ENCODE results near the gene FAM184A. TPM values are rescaled to one million over a fixed set of nuclear protein-coding genes. Genes with fewer than 3 reads are reported as not detected.

Gene FAM184A
- total and polyA plus RNA-seq, 8 donors, result 13.3 to 120 (median 88.2) TPM

GRCh38 chr6:119030759-119031158 is 47.7 kb downstream of the FAM184A start:
- no peaks in the 10 kb centered on the region for H3K9me3 ChIP-seq
- H3K27me3 ChIP-seq, result no peaks in the 10 kb centered on the region
- TF ChIP-seq CTCF (IDR thresholded peaks at IDR 0.05), result no peak
- H3K27ac ChIP-seq, result no peak overlapping the region
- DNase-seq (no peak), ATAC-seq (no peak)
- no peaks in the 10 kb centered on the region for H3K4me1 ChIP-seq
- H3K36me3 ChIP-seq, result no peaks in the 10 kb centered on the region
- intact Hi-C loops (cut with DNase I), result no loop called here
- H3K4me3 ChIP-seq, result no peak overlapping the region

GRCh38 chr6:119028091-119028490 is 50.4 kb downstream of the FAM184A start:
- Histone ChIP-seq H3K9me3 (no peaks in the 10 kb centered on the region), H3K4me3 (no peak overlapping the region), H3K27ac (no peak overlapping the region), H3K27me3 (no peaks in the 10 kb centered on the region), H3K4me1 (no peaks in the 10 kb centered on the region), H3K36me3 (no peaks in the 10 kb centered on the region)
- DNase-seq, result no peak
- no peak for ATAC-seq
- TF ChIP-seq CTCF (IDR thresholded peaks at IDR 0.05), result no peak
- intact Hi-C loops (cut with DNase I), result no loop called here

GRCh38 chr6:119027465-119027864 is 51.0 kb downstream of the FAM184A start:
- TF ChIP-seq CTCF (IDR thresholded peaks at IDR 0.05), result no peak
- Histone ChIP-seq H3K27me3 (no peaks in the 10 kb centered on the region), H3K4me1 (no peaks in the 10 kb centered on the region), H3K9me3 (no peaks in the 10 kb centered on the region), H3K27ac (no peak overlapping the region), H3K4me3 (no peak overlapping the region), H3K36me3 (no peaks in the 10 kb centered on the region)
- ATAC-seq (no peak), DNase-seq (no peak)
- intact Hi-C loops (cut with DNase I), result no loop called here

GRCh38 chr6:119026822-119027221 is 51.6 kb downstream of the FAM184A start:
- Histone ChIP-seq H3K4me1 (no peaks in the 10 kb centered on the region), H3K36me3 (no peaks in the 10 kb centered on the region), H3K27ac (no peak overlapping the region), H3K9me3 (no peaks in the 10 kb centered on the region), H3K4me3 (no peak overlapping the region), H3K27me3 (no peaks in the 10 kb centered on the region)
- no peak for TF ChIP-seq CTCF (IDR thresholded peaks at IDR 0.05)
- no peak for DNase-seq
- ATAC-seq, result no peak
- intact Hi-C loops (cut with DNase I), result no loop called here

GRCh38 chr6:119025793-119026192 is 52.7 kb downstream of the FAM184A start:
- intact Hi-C loops (cut with DNase I), result no loop called here
- H3K9me3 ChIP-seq, result no peaks in the 10 kb centered on the region
- ATAC-seq, result no peak

More at GRCh38 chr6:119025793-119026192, 52.7 kb downstream of the FAM184A start:
- Histone ChIP-seq H3K27ac (no peak overlapping the region), H3K4me1 (no peaks in the 10 kb centered on the region), H3K36me3 (no peaks in the 10 kb centered on the region), H3K27me3 (no peaks in the 10 kb centered on the region), H3K4me3 (no peak overlapping the region)
- no peak for TF ChIP-seq CTCF (IDR thresholded peaks at IDR 0.05)
- no peak for DNase-seq
